Astrocyte of the cerebellum (primary cell): ENCODE results near the gene JAZF1.

Source experiments
- DNase-seq: peaks from one replicate; pipeline ENCODE4 v3.0.0-alpha.2; 2011; ENCODE audit warnings: low read depth
- H3K4me3 ChIP-seq: 2 replicates; pipeline ENCODE4 v1.5.1; 2011; ENCODE audit warnings: mild to moderate bottlenecking, low read depth, low read length, moderate library complexity
- in situ Hi-C: cut with HindIII; loops from 2 replicates; pipeline ENCODE4 v1.10.0; 2017; ENCODE audit warnings: low sequenced_read_pairs
- TF ChIP-seq, protein P1 (sequence below): IDR thresholded peaks from 2 replicates; pipeline ENCODE4 v1.5.1; 2012; ENCODE audit warnings: low read length, low read depth, moderate library complexity, mild to moderate bottlenecking; ENCODE audit errors: missing control alignments

Gene JAZF1

DNA sequence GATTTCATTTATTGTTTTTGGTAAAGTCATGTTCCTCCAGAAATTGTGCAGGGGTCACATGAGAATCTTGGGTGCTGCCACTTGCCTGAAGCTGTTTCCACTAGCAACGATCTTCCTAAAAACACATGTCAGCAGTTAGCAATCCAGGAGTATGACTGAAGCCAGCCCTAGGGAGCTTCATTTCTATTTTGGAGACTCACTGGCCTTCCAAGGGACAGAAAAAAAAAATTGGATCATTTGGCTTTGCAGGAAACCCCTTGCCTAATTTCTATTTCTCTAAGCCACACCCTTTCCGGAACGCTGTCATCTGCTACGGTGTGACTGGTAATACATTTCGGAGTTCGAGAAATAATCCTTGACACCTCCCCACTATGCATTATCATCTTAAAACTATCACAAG, 236.0 kb downstream of the JAZF1 start:
- H3K4me3 ChIP-seq = no peak overlapping the region
- no peak for DNase-seq
- TF ChIP-seq, protein P1, sequence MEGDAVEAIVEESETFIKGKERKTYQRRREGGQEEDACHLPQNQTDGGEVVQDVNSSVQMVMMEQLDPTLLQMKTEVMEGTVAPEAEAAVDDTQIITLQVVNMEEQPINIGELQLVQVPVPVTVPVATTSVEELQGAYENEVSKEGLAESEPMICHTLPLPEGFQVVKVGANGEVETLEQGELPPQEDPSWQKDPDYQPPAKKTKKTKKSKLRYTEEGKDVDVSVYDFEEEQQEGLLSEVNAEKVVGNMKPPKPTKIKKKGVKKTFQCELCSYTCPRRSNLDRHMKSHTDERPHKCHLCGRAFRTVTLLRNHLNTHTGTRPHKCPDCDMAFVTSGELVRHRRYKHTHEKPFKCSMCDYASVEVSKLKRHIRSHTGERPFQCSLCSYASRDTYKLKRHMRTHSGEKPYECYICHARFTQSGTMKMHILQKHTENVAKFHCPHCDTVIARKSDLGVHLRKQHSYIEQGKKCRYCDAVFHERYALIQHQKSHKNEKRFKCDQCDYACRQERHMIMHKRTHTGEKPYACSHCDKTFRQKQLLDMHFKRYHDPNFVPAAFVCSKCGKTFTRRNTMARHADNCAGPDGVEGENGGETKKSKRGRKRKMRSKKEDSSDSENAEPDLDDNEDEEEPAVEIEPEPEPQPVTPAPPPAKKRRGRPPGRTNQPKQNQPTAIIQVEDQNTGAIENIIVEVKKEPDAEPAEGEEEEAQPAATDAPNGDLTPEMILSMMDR = no peak
- in situ Hi-C loops = no loop called here

GRCh38 chr7:27943241-27943640, 237.4 kb downstream of the JAZF1 start:
- in situ Hi-C loops = no loop called here
- TF ChIP-seq, protein P1 = no peak
- DNase-seq = no peak
- no peak overlapping the region for H3K4me3 ChIP-seq

DNA sequence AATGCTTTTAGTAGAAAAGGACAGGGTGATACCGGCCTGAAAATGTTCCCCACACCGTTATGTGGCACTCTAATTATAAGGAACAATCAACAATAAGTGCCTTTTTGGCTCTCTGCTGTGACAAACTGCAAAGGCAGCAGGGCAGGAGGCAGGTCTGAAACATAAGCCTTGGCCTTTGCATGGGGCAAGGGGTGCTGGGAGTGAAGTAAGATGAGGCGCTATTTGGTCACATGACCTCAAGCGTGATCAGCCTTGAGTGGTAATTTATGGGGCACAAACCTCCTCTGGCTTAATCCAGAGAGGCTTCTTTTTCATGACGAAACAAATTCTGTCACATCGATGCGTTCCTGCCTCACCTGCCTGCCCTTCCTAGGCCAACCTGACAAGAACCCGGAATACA, 237.9 kb downstream of the JAZF1 start:
- no peak for DNase-seq
- H3K4me3 ChIP-seq = no peak overlapping the region
- TF ChIP-seq, protein P1 = no peak
- in situ Hi-C loops = no loop called here

- no peak for DNase-seq
Observed at GRCh38 chr7:27941522-27941921, 239.1 kb downstream of the JAZF1 start.

DNA sequence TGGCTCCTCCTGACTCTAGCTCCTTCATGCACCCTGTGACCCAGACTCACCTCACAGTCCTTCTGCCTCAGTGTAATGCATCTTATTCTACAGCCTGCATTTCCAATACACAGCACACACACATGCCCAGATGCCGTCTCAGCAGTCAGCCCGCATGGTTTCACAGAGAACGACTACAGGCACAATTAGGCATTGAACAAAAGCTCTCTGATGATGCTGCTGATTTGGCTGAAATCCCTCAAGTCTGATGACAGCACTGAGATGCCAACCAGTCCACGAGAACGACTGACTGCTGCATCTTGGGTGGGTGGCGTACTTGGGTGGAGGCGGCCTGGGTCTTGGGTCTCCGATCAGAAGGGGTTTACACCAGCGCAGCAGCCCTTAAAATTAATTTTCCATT, 240.3 kb downstream of the JAZF1 start:
- H3K4me3 ChIP-seq = no peak overlapping the region
- in situ Hi-C loops = no loop called here
- TF ChIP-seq, protein P1 = no peak
- no peak for DNase-seq

More at GRCh38 chr7:27941522-27941921, 239.1 kb downstream of the JAZF1 start:
- no peak overlapping the region for H3K4me3 ChIP-seq
- TF ChIP-seq, protein P1 = no peak
- in situ Hi-C loops = no loop called here

GRCh38 chr7:27939893-27940292, 240.7 kb downstream of the JAZF1 start:
- TF ChIP-seq, protein P1 = no peak
- DNase-seq = no peak
- in situ Hi-C loops = no loop called here
- H3K4me3 ChIP-seq = no peak overlapping the region

DNA sequence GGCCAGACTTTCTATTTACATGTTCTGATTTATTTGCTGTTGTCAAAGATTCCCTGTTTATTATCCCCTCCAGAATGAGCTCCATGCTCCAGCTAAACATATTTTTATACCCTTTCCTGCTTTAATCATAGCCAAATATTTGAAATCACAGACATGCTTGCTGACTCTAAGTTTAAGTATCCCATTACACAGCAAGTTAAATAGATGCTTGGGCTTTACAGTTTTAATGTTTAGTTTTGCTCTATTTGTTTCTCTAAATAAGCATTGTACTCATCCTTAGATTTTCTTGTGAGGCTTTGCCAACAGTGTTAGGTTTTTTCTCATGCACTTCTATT, 243.9 kb downstream of the JAZF1 start:
- TF ChIP-seq, protein P1 = no peak
- in situ Hi-C loops = no loop called here
- no peak for DNase-seq
- no peak overlapping the region for H3K4me3 ChIP-seq
